Liver (tissue), 9 donors: ENCODE data around the gene PRSS27. TPM values are rescaled to one million over a fixed set of nuclear protein-coding genes. Genes with fewer than 3 reads are reported as not detected.

Experiments used
- DNase-seq: peaks from one replicate; pipeline ENCODE4 v3.0.0-alpha.2; 2017; ENCODE audit warnings: low spot score
- H3K27ac ChIP-seq, 2 donors: one replicate each; pipeline ENCODE4 v1.7.0; 2013; ENCODE audit warnings: inconsistent platforms in 2 of 2, low read length in 2 of 2, control low read depth in 1 of 2, low read depth in 1 of 2, mild to moderate bottlenecking in 1 of 2
- H3K27me3 ChIP-seq, 4 donors: one replicate each; pipeline versions ENCODE4 v1.6.1 to v1.7.0; 2013; ENCODE audit warnings: low read length in 3 of 4, inconsistent platforms in 1 of 4, mild to moderate bottlenecking in 1 of 4, moderate library complexity in 1 of 4; ENCODE audit not compliant: control insufficient read depth in 4 of 4, insufficient read depth in 4 of 4
- H3K36me3 ChIP-seq, 4 donors: one replicate each; pipeline versions ENCODE4 v1.6.1 to v1.7.0; 2013; ENCODE audit warnings: low read length in 3 of 4, mild to moderate bottlenecking in 3 of 4, low read depth in 1 of 4, moderate library complexity in 1 of 4; ENCODE audit not compliant: control insufficient read depth in 4 of 4, insufficient read depth in 3 of 4
- H3K4me1 ChIP-seq, 4 donors: one replicate each; pipeline versions ENCODE4 v1.6.1 to v1.7.0; 2013; ENCODE audit warnings: low read length in 3 of 4, mild to moderate bottlenecking in 3 of 4, moderate library complexity in 1 of 4; ENCODE audit not compliant: control insufficient read depth in 4 of 4, insufficient read depth in 4 of 4
- H3K4me3 ChIP-seq, 3 donors: one replicate each; pipeline versions ENCODE4 v1.6.1 to v1.7.0; 2013; ENCODE audit warnings: low read length in 3 of 3, control low read depth in 1 of 3, low read depth in 1 of 3, mild to moderate bottlenecking in 1 of 3
- H3K9ac ChIP-seq, 2 donors: one replicate each; pipeline ENCODE4 v1.7.0; 2013; ENCODE audit warnings: low read length in 2 of 2, mild to moderate bottlenecking in 2 of 2, moderate library complexity in 2 of 2, control low read depth in 1 of 2, low read depth in 1 of 2
- H3K9me3 ChIP-seq, 4 donors: one replicate each; pipeline versions ENCODE4 v1.6.1 to v1.7.0; 2013; ENCODE audit warnings: low read length in 3 of 4; ENCODE audit not compliant: control insufficient read depth in 4 of 4
- EGR1 ChIP-seq, 2 donors: IDR thresholded peaks; 2 replicates each; pipeline ENCODE4 v1.6.1; 2016 to 2018; ENCODE audit warnings: antibody characterized with exemption in 2 of 2, low read depth in 2 of 2
- FOXA1 ChIP-seq: IDR thresholded peaks from 2 replicates; pipeline ENCODE4 v1.6.1; 2016; ENCODE audit warnings: antibody characterized with exemption
- FOXA2 ChIP-seq: IDR thresholded peaks from 2 replicates; pipeline ENCODE4 v1.6.1; 2016; ENCODE audit warnings: antibody characterized with exemption
- GABPA ChIP-seq, 2 donors: IDR thresholded peaks in 1 of 2; conservative IDR thresholded peaks in 1 of 2; 2 replicates each; pipeline ENCODE4 v1.6.1; 2016; ENCODE audit warnings: antibody characterized with exemption in 2 of 2, mild to moderate bottlenecking in 1 of 2, moderate library complexity in 1 of 2
- HNF4A ChIP-seq, 2 donors: conservative IDR thresholded peaks; 2 replicates each; pipeline ENCODE4 v1.6.1; 2016; ENCODE audit warnings: antibody characterized with exemption in 2 of 2, mild to moderate bottlenecking in 2 of 2
- HNF4G ChIP-seq: IDR thresholded peaks from 2 replicates; pipeline ENCODE4 v1.6.1; 2016; ENCODE audit warnings: antibody characterized with exemption
- JUND ChIP-seq, 2 donors: IDR thresholded peaks; 2 replicates each; pipeline ENCODE4 v1.6.1; 2016; ENCODE audit warnings: antibody characterized with exemption in 2 of 2
- NR2F2 ChIP-seq: IDR thresholded peaks from 2 replicates; pipeline ENCODE4 v1.6.1; 2016; ENCODE audit warnings: antibody characterized with exemption
- RAD21 ChIP-seq, 2 donors: IDR thresholded peaks; 2 replicates each; pipeline ENCODE4 v1.6.1; 2016; ENCODE audit warnings: antibody characterized with exemption in 2 of 2, mild to moderate bottlenecking in 2 of 2
- RXRA ChIP-seq, 2 donors: IDR thresholded peaks; 2 replicates each; pipeline ENCODE4 v1.6.1; 2017 to 2018; ENCODE audit warnings: antibody characterized with exemption in 2 of 2, mild to moderate bottlenecking in 1 of 2
- TAF1 ChIP-seq: conservative IDR thresholded peaks from 2 replicates; pipeline ENCODE4 v1.6.1; 2016; ENCODE audit warnings: antibody characterized with exemption, mild to moderate bottlenecking
- WGBS: extraction: QIAGEN DNeasy Blood & Tissue Kit; methylation state at CpG from one replicate; pipeline ENCODE4 v1.1.7; 2013; 5-methylcytosine and 5-hydroxymethylcytosine counted together
- polyA plus RNA-seq, 2 donors: library from polyadenylated mRNA; stranded (reverse) in 1 of 2; unstranded in 1 of 2; fragments of 200-250 nt in 1 of 2; fragments of >200 nt in 1 of 2; fragmentation: Nextera tagmentation in 1 of 2; extraction: Ambion mirVana in 1 of 2; gene quantifications; one replicate each; pipeline versions ENCODE4 v1.2.1 to v1.2.3, GENCODE V29; 2013 to 2015
- total RNA-seq, 2 donors: library from RNA; depleted of rRNA; stranded (reverse); fragments of >200 nt; gene quantifications; one replicate each; pipeline ENCODE4 v1.2.3, GENCODE V29; 2014
- TF ChIP-seq, protein P1 (sequence below): IDR thresholded peaks from 2 replicates; pipeline ENCODE4 v1.6.1; 2016; ENCODE audit warnings: antibody characterized with exemption
- TF ChIP-seq, protein P2 (sequence below): IDR thresholded peaks from 2 replicates; pipeline ENCODE4 v1.6.1; 2016; ENCODE audit warnings: antibody characterized with exemption, mild to moderate bottlenecking
- TF ChIP-seq, protein P3 (sequence below): IDR thresholded peaks from 2 replicates; pipeline ENCODE4 v1.6.1; 2016; ENCODE audit warnings: antibody characterized with exemption
- TF ChIP-seq, protein P4 (sequence below): fragments of 150-350 bp; IDR thresholded peaks from 2 replicates; pipeline ENCODE4 v1.5.1; 2017; ENCODE audit warnings: improper control_type of control experiment, low read depth, low read length; ENCODE audit not compliant: missing input control
- TF ChIP-seq, protein P5 (sequence below): IDR thresholded peaks from 2 replicates; pipeline ENCODE4 v1.6.1; 2016; ENCODE audit warnings: antibody characterized with exemption
- donor health status: healthy.
- donor health status: healthy.
- donor health status: healthy.
- donor health status: healthy.
- donor health status: healthy.

PRSS27 gene
- total and polyA plus RNA-seq, 4 donors, result 0.05 to 1.5 (median 0.22) TPM; not detected in 1

DNA sequence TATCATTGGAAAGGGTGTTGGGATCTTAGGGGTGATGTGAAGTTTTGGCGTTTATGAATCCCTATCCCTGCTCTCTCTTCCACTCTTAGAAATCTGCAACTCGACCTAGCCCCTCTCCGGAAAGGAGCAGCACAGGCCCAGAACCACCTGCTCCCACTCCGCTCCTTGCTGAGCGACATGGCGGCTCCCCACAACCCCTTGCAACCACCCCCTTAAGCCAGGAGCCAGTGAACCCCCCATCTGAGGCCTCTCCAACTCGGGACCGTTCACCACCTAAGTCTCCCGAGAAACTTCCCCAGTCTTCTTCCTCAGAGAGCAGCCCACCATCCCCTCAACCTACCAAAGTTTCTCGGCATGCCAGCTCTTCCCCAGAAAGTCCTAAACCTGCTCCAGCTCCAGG, 41.4 kb upstream of the PRSS27 start:
- Histone ChIP-seq H3K27ac (no peak overlapping the region), H3K9ac (no peak overlapping the region), H3K36me3 (peaks cover 38 to 96% (median 89%) of the 10 kb centered on the region in 4 donors), H3K27me3 (no peaks in the 10 kb centered on the region), H3K4me3 (no peak overlapping the region), H3K4me1 (peaks cover 0 to 10% (median 5%) of the 10 kb centered on the region in 4 donors), H3K9me3 (no peaks in the 10 kb centered on the region)
- 99% methylated on average over 10 of the region's 10 CpGs for WGBS
- no peak for TF ChIP-seq HNF4G
- TF ChIP-seq, protein P1, sequence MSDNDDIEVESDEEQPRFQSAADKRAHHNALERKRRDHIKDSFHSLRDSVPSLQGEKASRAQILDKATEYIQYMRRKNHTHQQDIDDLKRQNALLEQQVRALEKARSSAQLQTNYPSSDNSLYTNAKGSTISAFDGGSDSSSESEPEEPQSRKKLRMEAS, result no peak
- no peak for TF ChIP-seq JUND (IDR thresholded peaks at IDR 0.05)
- no peak for TF ChIP-seq FOXA1
- no peak for TF ChIP-seq HNF4A (conservative IDR thresholded peaks at IDR 0.05)
- TF ChIP-seq, protein P2, sequence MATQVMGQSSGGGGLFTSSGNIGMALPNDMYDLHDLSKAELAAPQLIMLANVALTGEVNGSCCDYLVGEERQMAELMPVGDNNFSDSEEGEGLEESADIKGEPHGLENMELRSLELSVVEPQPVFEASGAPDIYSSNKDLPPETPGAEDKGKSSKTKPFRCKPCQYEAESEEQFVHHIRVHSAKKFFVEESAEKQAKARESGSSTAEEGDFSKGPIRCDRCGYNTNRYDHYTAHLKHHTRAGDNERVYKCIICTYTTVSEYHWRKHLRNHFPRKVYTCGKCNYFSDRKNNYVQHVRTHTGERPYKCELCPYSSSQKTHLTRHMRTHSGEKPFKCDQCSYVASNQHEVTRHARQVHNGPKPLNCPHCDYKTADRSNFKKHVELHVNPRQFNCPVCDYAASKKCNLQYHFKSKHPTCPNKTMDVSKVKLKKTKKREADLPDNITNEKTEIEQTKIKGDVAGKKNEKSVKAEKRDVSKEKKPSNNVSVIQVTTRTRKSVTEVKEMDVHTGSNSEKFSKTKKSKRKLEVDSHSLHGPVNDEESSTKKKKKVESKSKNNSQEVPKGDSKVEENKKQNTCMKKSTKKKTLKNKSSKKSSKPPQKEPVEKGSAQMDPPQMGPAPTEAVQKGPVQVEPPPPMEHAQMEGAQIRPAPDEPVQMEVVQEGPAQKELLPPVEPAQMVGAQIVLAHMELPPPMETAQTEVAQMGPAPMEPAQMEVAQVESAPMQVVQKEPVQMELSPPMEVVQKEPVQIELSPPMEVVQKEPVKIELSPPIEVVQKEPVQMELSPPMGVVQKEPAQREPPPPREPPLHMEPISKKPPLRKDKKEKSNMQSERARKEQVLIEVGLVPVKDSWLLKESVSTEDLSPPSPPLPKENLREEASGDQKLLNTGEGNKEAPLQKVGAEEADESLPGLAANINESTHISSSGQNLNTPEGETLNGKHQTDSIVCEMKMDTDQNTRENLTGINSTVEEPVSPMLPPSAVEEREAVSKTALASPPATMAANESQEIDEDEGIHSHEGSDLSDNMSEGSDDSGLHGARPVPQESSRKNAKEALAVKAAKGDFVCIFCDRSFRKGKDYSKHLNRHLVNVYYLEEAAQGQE, result no peak
- TF ChIP-seq GABPA (IDR thresholded peaks at IDR 0.05 in 1 of 2, conservative IDR thresholded peaks at IDR 0.05 in 1 of 2), result no peak
- no peak for TF ChIP-seq TAF1
- TF ChIP-seq EGR1 (IDR thresholded peaks at IDR 0.05; ENCODE audit: low read depth in 2 of 2), result no peak
- TF ChIP-seq, protein P3, sequence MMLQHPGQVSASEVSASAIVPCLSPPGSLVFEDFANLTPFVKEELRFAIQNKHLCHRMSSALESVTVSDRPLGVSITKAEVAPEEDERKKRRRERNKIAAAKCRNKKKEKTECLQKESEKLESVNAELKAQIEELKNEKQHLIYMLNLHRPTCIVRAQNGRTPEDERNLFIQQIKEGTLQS, result no peak
- TF ChIP-seq, protein P4, sequence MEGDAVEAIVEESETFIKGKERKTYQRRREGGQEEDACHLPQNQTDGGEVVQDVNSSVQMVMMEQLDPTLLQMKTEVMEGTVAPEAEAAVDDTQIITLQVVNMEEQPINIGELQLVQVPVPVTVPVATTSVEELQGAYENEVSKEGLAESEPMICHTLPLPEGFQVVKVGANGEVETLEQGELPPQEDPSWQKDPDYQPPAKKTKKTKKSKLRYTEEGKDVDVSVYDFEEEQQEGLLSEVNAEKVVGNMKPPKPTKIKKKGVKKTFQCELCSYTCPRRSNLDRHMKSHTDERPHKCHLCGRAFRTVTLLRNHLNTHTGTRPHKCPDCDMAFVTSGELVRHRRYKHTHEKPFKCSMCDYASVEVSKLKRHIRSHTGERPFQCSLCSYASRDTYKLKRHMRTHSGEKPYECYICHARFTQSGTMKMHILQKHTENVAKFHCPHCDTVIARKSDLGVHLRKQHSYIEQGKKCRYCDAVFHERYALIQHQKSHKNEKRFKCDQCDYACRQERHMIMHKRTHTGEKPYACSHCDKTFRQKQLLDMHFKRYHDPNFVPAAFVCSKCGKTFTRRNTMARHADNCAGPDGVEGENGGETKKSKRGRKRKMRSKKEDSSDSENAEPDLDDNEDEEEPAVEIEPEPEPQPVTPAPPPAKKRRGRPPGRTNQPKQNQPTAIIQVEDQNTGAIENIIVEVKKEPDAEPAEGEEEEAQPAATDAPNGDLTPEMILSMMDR, result no peak
- no peak for TF ChIP-seq RAD21 (IDR thresholded peaks at IDR 0.05)
- TF ChIP-seq FOXA2, result no peak
- no peak for DNase-seq

DNA sequence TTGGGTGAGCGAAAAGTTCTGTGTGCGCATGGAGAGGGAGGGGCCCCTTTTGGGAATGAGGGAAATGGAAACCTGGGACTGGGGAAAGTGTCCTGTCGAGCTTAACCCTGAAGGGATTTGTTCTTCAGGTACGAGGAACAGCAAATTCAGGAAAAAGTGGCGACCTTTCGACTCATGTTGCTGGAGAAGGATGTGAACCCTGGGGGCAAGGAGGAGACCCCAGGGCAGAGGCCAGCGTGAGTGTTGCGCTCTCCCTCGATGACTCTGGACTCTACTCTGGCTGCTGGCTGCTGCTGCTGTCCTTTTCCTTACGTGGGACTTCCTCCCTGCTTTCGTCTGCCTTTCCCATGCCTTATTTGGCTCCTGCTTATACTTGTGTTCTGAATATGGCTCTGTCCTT, 37.3 kb upstream of the PRSS27 start:
- Histone ChIP-seq H3K4me1 (peaks cover 8 to 38% (median 25%) of the 10 kb centered on the region in 4 donors), H3K36me3 (peaks cover 20 to 56% (median 54%) of the 10 kb centered on the region in 4 donors), H3K9me3 (no peaks in the 10 kb centered on the region), H3K9ac (no peak overlapping the region), H3K4me3 (no peak overlapping the region), H3K27ac (no peak overlapping the region), H3K27me3 (no peaks in the 10 kb centered on the region)
- no peak for TF ChIP-seq JUND (IDR thresholded peaks at IDR 0.05)
- TF ChIP-seq, protein P5, sequence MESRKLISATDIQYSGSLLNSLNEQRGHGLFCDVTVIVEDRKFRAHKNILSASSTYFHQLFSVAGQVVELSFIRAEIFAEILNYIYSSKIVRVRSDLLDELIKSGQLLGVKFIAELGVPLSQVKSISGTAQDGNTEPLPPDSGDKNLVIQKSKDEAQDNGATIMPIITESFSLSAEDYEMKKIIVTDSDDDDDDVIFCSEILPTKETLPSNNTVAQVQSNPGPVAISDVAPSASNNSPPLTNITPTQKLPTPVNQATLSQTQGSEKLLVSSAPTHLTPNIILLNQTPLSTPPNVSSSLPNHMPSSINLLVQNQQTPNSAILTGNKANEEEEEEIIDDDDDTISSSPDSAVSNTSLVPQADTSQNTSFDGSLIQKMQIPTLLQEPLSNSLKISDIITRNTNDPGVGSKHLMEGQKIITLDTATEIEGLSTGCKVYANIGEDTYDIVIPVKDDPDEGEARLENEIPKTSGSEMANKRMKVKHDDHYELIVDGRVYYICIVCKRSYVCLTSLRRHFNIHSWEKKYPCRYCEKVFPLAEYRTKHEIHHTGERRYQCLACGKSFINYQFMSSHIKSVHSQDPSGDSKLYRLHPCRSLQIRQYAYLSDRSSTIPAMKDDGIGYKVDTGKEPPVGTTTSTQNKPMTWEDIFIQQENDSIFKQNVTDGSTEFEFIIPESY, result no peak
- TF ChIP-seq, protein P3, result no peak
- TF ChIP-seq TAF1, result no peak
- no peak for TF ChIP-seq NR2F2
- TF ChIP-seq, protein P2, result no peak
- TF ChIP-seq EGR1 (IDR thresholded peaks at IDR 0.05; ENCODE audit: low read depth in 2 of 2), result no peak
- TF ChIP-seq, protein P1, result no peak
- TF ChIP-seq, protein P4, result no peak
- TF ChIP-seq HNF4G, result no peak
- no peak for TF ChIP-seq FOXA1
- no peak for TF ChIP-seq GABPA (IDR thresholded peaks at IDR 0.05 in 1 of 2, conservative IDR thresholded peaks at IDR 0.05 in 1 of 2)
- no peak for TF ChIP-seq RXRA (IDR thresholded peaks at IDR 0.05)
- DNase-seq, result no peak
- 90% methylated on average over 11 of the region's 11 CpGs for WGBS
